Prostate gland (tissue), 2 donors: ENCODE results near the gene TNFSF9. TPM values are rescaled to one million over a fixed set of nuclear protein-coding genes. Genes with fewer than 3 reads are reported as not detected.

Experiments used
- DNase-seq: peaks from one replicate; pipeline ENCODE4 v3.0.0-alpha.2; 2019; ENCODE audit warnings: low spot score
- H3K27ac ChIP-seq, 2 donors: fragments of 200-600 bp; sonication (generic); 2 replicates each; pipeline ENCODE4 v1.5.1; 2017 to 2019
- H3K27me3 ChIP-seq: fragments of 200-600 bp; sonication (generic); replicated peaks from 2 replicates; pipeline ENCODE4 v1.5.1; 2019; ENCODE audit not compliant: insufficient read depth
- H3K36me3 ChIP-seq, 2 donors: fragments of 200-600 bp; sonication (generic); 1 replicate in 1 of 2; 2 replicates in 1 of 2; pipeline versions ENCODE4 v1.5.1 to v1.8.1; 2017 to 2019
- H3K4me1 ChIP-seq: fragments of 200-600 bp; sonication (generic); replicated peaks from 2 replicates; pipeline ENCODE4 v1.5.1; 2019
- H3K4me3 ChIP-seq, 2 donors: fragments of 200-600 bp; sonication (generic); 2 replicates each; pipeline ENCODE4 v1.5.1; 2017 to 2019
- H3K9me3 ChIP-seq: fragments of 200-600 bp; sonication (generic); 2 replicates; pipeline ENCODE4 v1.5.1; 2017
- POLR2A ChIP-seq: fragments of 450-650 bp; IDR thresholded peaks from one replicate; pipeline ENCODE4 v1.6.1; 2016; ENCODE audit warnings: antibody characterized with exemption, mild to moderate bottlenecking
- POLR2AphosphoS5 ChIP-seq: sonication (generic); formaldehyde crosslinking; IDR thresholded peaks from one replicate; pipeline ENCODE4 v1.6.1; 2017; ENCODE audit warnings: antibody characterized with exemption
- WGBS: methylation state at CpG from one replicate; pipeline ENCODE4 v1.1.5; 2018; 5-methylcytosine and 5-hydroxymethylcytosine counted together
- intact Hi-C: fragments of 100-400 bp; cut with DNase I; formaldehyde crosslinking; loops from one replicate; pipeline ENCODE4 v1.14.2; 2022
- total RNA-seq, 2 donors: library from RNA; depleted of rRNA; stranded (reverse); fragments of >200 nt; gene quantifications; one replicate each; pipeline ENCODE4 v1.1.0, GENCODE V29; 2016
- TF ChIP-seq, protein P1 (sequence below), 4 experiments: fragments of 200-600 bp in 2 of 4; fragments of 450-650 bp in 2 of 4; sonication (generic) in 2 of 4; IDR thresholded peaks; 1 replicate in 3 of 4; 2 replicates in 1 of 4; pipeline ENCODE4 v1.5.1; 2016 to 2019; ENCODE audit warnings: antibody characterized with exemption in 4 of 4, mild to moderate bottlenecking in 2 of 4, moderate library complexity in 2 of 4

Gene TNFSF9
- total RNA-seq, 2 donors from 2014 or later, result 4.5 TPM; not detected in 1

DNA sequence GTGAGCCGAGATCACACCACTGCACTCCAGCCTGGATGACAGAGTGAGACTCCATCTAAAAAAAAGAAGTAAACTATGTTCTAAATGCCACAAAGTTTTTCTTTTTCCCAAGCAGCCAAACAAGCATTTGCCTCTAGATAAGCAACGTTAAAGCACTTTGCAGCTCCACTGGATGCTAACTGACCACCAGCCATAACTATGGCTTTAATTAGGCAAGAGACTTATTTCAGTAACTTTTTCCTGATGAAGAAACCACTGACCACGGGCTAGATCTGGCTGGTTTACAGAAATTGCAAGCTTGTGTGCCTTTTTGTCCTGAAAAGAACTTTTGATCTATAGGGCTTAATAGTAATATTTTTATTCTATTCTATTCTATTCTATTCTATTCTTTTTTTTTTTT, 38.0 kb downstream of the TNFSF9 start:
- H3K27ac ChIP-seq, result no peak overlapping the region
- 64% methylated on average over 3 of the region's 3 CpGs for WGBS
- H3K4me3 ChIP-seq, result no peak overlapping the region
- no peaks in the 10 kb centered on the region for H3K9me3 ChIP-seq
- no peaks in the 10 kb centered on the region for H3K27me3 ChIP-seq
- no peaks in the 10 kb centered on the region for H3K4me1 ChIP-seq
- intact Hi-C loops, result no loop called here
- TF ChIP-seq POLR2AphosphoS5 (no peak), POLR2A (no peak)
- TF ChIP-seq, protein P1, sequence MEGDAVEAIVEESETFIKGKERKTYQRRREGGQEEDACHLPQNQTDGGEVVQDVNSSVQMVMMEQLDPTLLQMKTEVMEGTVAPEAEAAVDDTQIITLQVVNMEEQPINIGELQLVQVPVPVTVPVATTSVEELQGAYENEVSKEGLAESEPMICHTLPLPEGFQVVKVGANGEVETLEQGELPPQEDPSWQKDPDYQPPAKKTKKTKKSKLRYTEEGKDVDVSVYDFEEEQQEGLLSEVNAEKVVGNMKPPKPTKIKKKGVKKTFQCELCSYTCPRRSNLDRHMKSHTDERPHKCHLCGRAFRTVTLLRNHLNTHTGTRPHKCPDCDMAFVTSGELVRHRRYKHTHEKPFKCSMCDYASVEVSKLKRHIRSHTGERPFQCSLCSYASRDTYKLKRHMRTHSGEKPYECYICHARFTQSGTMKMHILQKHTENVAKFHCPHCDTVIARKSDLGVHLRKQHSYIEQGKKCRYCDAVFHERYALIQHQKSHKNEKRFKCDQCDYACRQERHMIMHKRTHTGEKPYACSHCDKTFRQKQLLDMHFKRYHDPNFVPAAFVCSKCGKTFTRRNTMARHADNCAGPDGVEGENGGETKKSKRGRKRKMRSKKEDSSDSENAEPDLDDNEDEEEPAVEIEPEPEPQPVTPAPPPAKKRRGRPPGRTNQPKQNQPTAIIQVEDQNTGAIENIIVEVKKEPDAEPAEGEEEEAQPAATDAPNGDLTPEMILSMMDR (IDR thresholded peaks at IDR 0.05), result no peak
- DNase-seq, result no peak
- no peaks in the 10 kb centered on the region for H3K36me3 ChIP-seq

DNA sequence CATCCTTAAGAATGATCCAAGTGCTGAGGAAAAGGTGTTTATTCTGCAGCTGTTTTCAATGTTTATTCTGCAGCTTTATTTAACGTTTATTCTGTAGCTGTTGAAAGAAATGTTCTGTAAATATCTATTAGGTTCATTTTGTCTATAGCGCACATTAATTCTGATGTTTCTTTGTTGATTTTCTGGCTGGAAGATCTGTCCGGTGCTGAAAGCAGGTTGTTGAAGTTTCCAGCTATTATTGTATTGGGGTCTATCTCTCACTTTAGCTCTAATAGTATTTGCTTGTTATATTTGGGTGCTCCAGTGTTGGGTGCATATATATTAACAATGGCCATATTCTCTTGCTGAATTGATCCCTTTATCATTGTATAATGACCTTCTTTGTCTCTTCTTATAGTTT, 39.9 kb downstream of the TNFSF9 start:
- Histone ChIP-seq H3K27ac (no peak overlapping the region), H3K36me3 (no peaks in the 10 kb centered on the region), H3K4me1 (no peaks in the 10 kb centered on the region), H3K4me3 (no peak overlapping the region), H3K27me3 (no peaks in the 10 kb centered on the region), H3K9me3 (no peaks in the 10 kb centered on the region)
- intact Hi-C loops, result no loop called here
- DNase-seq, result no peak
- 49% methylated on average over 3 of the region's 3 CpGs for WGBS
- TF ChIP-seq, protein P1 (IDR thresholded peaks at IDR 0.05), result no peak
- TF ChIP-seq POLR2A (no peak), POLR2AphosphoS5 (no peak)

DNA sequence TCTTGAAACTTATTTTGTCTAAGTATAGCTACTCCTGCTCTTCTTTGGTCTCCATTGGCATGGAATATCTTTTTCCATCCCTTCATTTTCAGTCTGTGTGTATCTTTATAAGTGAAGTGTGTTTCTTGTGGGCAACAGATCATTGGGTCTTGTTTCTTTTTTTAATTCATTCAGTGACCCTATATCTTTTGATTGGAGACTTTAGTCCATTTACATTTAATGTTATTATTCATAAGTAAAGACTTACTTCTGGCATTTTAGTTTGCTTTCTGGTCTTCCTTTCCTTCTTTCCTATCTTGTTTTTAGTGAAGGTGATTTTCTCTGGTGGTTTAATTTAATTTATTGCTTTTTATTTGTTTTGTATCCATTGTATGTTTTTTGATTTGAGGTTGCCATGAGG, 40.3 kb downstream of the TNFSF9 start:
- H3K27ac ChIP-seq, result no peak overlapping the region

DNA sequence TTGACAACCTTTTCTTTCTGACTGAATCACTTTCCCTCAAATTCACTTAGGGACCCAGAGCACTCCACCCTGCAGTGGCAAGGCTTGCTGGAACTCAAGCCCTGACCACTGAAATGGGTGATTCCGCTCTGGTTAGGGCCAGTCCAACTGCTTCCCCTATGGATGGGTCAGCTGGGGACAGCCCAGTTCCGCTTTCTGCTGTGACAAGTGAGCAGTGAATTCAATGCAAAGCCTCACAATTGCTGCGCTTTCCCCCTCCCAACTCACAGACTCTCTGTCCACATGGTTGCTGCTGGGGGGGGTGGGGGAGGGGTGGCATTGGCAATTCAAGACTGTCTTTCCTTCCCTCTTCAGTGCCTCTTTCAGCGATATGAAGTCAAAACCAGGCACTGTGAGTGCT, 41.4 kb downstream of the TNFSF9 start:
- H3K4me1 ChIP-seq, result no peaks in the 10 kb centered on the region
- intact Hi-C loops, result no loop called here
- 59% methylated on average over 4 of the region's 4 CpGs for WGBS
- H3K36me3 ChIP-seq, result no peaks in the 10 kb centered on the region
- no peaks in the 10 kb centered on the region for H3K27me3 ChIP-seq
- no peak for TF ChIP-seq POLR2A
- TF ChIP-seq, protein P1 (IDR thresholded peaks at IDR 0.05), result no peak
- no peak for TF ChIP-seq POLR2AphosphoS5
- no peak for DNase-seq
- no peak overlapping the region for H3K27ac ChIP-seq
- no peaks in the 10 kb centered on the region for H3K9me3 ChIP-seq
- no peak overlapping the region for H3K4me3 ChIP-seq

More for the DNA sequence above, 40.3 kb downstream of the TNFSF9 start:
- no peaks in the 10 kb centered on the region for H3K36me3 ChIP-seq
- no peaks in the 10 kb centered on the region for H3K9me3 ChIP-seq
- no peaks in the 10 kb centered on the region for H3K27me3 ChIP-seq
- no peaks in the 10 kb centered on the region for H3K4me1 ChIP-seq
- intact Hi-C loops, result no loop called here
- H3K4me3 ChIP-seq, result no peak overlapping the region
- no peak for DNase-seq
- TF ChIP-seq, protein P1 (IDR thresholded peaks at IDR 0.05), result no peak
- TF ChIP-seq POLR2AphosphoS5, result no peak
- TF ChIP-seq POLR2A, result no peak

- Histone ChIP-seq H3K9me3 (no peaks in the 10 kb centered on the region), H3K27me3 (no peaks in the 10 kb centered on the region), H3K36me3 (no peaks in the 10 kb centered on the region), H3K4me3 (no peak overlapping the region), H3K4me1 (no peaks in the 10 kb centered on the region), H3K27ac (no peak overlapping the region)
- intact Hi-C loops, result no loop called here
- 81% methylated on average over 1 of the region's 1 CpG for WGBS
- no peak for DNase-seq
- TF ChIP-seq POLR2AphosphoS5 (no peak), POLR2A (no peak)
- TF ChIP-seq, protein P1 (IDR thresholded peaks at IDR 0.05), result no peak
Measured at GRCh38 chr19:6573350-6573749, 42.5 kb downstream of the TNFSF9 start.
